GM21737 (cell line): ENCODE data around the gene ZRANB2.

Experiments
- ATAC-seq: cut with Tn5 transposase; IDR thresholded peaks from one replicate; pipeline ENCODE4 v1.9.1; 2021; ENCODE audit warnings: mild to moderate bottlenecking, moderate library complexity; ENCODE audit not compliant: unreplicated experiment

The ZRANB2 gene, protein sequence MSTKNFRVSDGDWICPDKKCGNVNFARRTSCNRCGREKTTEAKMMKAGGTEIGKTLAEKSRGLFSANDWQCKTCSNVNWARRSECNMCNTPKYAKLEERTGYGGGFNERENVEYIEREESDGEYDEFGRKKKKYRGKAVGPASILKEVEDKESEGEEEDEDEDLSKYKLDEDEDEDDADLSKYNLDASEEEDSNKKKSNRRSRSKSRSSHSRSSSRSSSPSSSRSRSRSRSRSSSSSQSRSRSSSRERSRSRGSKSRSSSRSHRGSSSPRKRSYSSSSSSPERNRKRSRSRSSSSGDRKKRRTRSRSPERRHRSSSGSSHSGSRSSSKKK

DNA sequence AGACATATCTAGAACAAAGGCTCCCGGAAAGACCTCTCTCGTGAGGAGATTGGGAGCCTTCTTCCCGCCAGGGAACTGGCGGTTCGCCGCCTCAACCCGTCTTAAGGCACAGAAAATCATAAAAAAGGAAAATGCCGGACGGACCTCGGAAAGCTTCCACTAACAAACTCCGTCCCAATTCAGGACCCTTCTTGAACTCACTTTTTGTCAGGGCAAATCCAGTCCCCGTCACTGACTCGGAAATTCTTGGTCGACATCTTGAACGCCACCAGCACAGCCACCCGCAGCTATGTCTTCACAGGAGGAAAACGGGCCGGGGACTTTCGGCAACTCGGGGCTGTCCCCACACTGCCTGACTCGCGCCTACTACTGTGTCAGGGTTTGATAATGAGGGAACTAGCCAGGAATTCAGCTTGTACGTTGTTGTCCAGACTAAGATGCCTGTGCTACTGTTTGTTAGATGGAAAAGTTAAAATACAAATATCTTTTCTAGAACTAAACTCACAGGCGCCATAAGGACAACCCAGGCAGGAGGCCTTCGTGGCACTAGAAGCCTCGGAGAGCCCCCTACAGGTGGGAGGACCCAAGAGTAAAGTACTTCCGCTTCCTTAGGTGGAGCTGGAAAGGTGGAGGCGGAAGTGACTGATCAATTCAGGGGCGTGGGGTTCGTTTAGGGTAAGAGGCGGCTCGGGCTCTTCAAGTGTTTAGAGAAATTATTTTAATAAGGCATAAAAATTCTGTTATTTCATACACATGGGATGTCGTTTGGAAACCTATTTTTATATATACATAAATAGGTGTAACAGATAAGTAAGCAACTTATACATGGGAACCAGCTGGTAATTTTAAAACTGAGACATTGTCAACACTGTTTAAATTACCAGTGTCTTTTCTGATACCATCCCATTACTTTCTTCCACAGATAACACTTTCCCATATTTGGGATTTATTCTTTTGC is at the start of gene ZRANB2:
Gene ZRANB2, minus strand, starts transcription at position 297 of the 958 bp plus-strand sequence. Its CDS starts 40 bp downstream, at position 257.
- peak; percentile 99 for ATAC-seq

DNA sequence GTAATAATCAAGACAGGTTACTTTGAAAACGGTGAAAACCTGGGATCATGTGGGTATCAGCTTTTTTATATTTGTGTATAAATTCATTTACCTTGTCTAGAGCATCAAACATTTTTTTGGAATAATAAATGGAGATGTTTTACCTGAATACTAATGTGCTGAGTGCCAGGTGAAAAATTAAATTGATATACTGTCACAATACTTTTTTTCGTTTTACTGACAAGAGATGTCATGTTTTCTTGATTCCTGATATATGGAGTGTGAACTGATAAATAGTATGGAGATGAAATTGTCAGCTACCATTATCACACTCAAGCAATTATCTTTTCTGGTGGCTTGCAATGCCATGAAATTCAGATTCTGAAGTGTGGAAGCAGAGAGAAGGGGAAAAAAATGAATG is 47.2 kb upstream of the ZRANB2 start:
- no peak for ATAC-seq

DNA sequence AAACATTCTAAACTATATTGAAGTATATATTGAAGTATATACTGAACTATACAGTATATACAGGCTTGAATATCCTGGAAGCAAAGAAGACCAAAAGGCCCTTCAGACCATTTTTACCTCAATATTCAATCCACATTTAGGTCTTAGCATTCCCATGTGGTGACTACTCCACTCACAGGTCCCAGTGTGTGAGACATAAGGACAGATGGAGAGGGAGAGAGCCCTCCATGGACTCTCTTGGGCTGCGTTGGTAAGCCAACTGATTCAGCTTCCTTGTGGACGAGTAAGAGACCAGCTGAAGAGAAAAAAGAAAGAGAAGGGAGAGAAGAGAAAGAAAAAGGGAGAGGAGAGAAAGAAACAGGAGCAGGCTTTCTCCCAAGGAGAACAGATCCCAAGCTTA is 37.3 kb upstream of the ZRANB2 start:
- no peak for ATAC-seq

DNA sequence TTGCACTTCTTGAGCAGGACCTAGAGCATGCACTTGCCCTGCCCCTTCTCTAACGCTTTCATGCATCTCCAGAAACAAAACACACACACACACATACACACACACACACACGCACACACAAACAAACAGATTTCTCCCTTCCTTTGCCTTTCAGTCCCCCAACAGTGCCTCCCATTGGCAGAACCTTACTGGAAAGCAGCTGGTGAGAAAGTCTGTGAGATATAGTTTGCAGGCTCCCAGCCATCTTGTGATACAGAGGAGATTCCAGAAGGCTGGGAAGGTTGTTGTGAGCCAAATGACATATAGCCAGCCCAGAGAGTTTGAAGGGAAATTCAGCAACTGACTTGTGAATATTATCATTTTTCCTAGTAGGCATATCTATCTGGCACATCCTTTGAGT is 35.9 kb upstream of the ZRANB2 start:
- no peak for ATAC-seq

DNA sequence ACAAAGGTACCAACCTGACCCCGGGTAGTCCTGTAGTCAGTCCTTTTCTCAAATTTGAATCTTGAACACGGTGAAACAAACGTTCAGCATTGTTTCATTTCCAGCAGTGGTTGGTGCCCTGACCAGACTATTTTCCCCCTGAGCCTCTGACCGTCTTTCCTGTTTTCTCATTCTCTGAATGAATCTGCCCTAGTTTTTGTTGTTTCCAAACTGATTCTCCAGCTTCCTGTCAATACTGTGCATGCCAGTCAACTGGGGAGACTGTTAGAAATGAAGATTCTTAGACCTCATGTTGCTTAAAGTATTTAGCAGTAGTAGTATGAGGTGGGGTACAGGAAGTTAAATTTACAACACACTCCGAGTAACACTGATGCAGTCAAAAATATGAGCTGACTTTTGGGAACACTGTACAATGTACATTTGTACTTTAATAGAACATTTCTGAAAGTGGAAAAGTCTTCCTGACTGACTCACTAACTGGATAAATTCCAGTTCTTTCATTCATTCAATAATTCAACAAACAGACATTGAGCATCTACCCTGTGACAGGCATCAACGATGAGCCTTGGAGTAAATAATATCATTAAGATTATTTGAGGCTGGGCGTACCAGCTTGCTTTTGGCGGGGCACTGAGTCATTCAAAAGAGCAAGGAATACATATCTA is 26.0 kb upstream of the ZRANB2 start:
- no peak for ATAC-seq

DNA sequence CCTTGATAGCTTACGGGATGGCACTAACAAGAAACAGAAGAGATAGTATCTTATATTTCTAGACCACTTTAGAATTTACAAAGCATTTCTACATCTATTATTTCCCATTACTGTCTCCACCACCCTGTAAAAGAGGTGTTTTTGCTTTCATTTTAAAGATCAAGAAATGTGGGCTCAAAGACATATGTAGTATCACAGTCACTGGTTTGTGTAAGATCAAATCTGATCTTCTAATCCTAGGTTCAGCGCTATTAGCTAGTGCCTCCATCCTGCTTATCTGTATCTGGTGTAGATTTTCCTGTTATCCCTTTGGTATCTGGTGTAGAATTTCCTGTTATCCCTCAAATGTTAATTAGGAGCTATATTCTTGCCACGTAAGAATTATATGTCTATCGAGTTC is 23.6 kb upstream of the ZRANB2 start:
- no peak for ATAC-seq

DNA sequence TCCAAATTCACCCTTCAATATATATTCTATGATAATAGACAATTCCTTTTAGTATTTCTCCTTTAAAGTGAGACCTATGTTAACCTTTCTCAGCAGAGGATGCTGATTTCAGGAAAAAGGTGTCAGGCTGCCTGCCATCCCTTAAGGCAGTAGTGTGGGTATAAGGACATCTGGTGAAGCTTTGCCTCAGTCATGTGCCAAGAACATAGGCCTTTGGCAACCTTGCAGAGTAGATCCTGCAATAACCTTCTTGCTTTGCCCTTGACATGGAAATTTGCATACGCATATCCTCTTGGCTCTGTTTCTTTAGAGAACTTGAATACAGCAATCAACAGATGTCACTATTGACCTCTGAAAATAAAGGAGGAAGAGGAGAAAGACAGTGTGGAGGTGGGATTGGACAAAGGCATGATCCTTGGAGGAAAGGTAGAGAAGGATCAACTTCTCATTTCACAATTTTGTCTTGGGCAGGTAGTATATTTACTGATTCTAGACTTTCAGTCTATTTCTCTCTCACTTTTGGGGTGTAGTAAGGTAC is 21.1 kb upstream of the ZRANB2 start:
- ATAC-seq = no peak

DNA sequence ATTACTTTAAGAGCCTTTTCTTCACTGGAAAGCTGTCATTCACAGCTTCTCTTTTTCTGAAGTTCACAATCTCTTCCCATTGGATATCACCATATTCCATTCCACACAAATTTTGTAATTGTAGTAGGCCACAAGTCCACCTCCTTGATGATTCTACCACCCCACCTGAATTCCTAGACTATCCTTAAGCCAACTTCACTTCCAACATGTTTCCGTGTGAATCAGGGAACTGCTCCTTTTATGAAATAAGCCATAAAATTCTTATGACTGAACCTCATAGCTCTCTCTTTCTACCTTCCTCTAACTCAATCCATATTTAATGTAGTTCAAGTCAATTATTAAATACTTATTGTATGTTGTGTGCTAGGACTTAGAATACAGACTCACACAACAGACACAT is 16.6 kb upstream of the ZRANB2 start:
- ATAC-seq = no peak

DNA sequence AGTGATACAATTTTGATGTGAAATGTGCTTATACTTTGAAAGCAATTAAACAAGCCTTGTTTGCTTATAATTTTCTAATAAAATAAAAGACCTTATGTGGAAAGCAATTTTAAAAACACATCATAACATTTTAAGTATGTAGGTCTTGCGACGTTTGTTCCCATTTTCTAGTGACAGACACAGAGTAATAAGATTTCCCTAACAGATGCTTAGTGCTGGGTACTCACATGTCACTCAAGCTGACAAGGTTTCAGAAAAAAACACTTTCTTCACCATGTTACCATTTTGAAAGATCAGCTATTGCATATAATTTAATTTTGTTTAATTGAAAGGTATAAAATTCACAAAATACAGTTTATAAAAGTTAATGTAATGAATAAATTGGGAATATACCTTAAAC is 14.1 kb upstream of the ZRANB2 start:
- no peak for ATAC-seq

DNA sequence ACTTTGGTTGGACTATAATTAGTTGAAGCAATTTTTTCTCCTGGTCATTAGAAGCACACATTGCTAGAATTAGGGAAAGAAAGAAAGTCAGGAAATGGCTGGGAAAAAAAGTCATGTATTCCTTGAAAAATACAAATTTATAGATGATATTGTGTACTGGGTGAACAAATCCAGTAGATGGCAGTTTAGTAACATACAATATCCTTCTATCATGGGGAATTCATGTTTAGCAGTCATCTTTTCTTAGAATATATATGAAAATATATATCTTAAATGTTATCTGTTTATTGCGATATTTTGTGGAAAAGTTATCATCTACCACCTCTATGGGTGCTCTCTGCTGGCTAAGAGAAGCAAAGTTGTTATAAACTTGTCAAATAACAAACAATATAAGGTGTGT is 13.1 kb upstream of the ZRANB2 start:
- no peak for ATAC-seq

DNA sequence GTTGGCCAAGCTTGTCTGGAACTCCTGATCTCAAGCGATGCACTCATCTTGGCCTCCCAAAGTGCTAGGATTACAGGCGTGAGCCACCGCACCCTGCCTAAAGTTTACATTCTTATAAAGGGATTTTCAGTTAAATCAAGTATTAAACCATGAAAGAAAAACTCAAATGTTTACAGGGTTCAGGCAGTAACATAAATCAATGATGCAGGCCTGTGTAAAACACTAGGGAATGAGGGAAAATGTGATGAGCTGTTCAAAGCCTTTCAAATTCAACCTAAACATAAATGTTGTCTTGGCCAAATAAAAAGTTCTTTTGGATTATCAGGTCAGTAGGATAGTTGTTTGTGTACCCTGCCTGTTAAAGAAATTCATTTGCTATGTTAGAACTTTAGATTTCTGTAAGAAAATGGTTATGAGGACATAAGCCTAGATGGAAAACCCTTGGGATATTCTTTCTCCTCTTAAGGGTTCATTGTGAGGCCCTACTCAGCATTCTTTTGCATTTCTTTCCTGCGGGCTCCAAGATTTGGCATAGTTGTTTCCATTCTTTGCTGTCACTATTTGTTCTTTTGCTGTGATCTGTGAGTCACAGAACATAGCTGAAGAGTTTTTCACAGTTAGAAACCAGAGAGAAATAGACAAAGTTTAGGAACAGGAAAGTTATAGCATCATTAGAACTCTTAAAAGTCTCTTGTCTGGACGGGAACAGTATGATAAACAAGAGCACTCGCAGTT is 8.9 kb upstream of the ZRANB2 start:
- ATAC-seq = no peak

DNA sequence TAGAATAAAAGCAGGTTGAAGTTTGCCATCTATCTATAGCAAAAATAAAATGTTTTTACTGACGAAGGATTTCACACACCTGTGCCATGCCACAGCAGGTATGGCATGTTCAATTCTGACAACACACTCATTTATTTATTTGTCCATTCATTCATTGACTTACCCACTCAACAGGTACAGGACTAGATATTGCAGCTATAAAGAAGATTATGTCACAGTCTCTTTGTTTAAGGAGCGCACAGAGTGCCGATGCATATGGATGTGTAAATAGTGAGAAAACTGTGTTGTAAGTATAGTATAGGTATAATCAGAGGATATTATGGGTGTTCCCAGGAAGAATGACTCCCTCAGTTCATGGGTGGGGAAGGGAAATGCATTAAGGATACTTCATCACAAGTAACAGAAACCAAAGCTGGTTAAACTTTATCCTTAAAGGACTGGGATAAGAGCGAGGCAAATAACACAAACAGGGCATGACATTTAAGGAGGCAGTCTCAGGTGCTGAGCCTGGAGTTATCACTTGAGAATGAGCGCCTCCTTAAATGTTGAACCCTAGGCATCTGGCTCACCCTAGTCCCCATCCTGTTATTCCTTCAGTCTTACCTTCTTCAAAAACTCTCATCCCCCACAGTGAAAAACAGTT is 7.9 kb upstream of the ZRANB2 start:
- no peak for ATAC-seq

DNA sequence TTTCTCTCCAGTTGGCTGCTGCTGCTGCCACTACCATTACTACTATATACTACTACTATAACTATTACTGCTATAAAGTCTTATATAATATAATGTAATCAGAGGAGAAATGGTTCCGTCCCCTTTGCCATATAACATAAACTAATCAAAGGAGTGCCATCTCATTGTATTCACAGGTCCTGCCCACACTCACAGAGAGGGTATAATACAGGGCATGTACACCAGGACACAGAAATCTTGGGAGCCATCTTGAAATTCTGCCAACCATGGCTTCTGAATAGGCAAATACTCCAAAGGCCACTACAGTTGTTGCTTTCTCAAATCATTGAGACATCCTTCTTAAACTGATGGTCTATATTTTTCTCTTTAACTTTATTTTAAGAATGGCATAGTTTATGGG is 6.9 kb upstream of the ZRANB2 start:
- no peak for ATAC-seq

DNA sequence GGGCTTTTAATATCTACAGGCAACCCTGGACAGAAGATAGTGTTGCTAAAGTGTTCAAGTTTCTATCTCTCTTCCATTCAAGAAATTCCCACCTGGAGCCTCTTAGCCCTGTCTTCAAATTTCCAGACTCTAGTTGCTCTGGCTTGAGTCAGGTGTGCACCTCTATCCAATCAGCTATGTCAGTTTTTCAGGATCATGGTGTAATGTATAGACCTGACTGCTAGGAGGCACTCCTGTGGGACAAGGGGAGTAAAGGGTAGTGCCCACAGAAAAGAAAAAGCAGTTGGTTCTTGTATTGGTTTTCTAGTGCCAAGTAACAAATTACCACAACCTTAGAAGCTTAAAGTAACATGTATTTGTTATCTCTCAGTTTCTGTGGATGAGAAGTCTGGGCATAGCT is 6.2 kb upstream of the ZRANB2 start:
- no peak for ATAC-seq

DNA sequence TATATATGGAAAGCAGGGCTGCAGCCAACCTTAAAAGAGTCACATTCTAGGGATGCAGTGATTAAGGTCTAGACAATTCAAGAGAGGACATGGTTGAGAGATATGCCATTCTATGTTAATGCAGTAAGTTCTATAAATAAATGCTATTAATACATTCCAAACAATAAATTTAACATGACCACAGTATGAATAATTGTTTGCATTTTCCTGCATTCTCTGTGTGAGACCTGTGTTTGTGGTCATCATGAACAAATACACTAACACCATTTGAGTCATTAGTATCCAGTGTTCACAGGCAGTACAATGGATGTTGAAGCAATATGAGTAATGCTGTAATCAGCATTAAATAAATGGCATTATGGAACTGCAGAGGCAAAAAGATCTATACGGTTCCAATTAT is 5.5 kb upstream of the ZRANB2 start:
- no peak for ATAC-seq

DNA sequence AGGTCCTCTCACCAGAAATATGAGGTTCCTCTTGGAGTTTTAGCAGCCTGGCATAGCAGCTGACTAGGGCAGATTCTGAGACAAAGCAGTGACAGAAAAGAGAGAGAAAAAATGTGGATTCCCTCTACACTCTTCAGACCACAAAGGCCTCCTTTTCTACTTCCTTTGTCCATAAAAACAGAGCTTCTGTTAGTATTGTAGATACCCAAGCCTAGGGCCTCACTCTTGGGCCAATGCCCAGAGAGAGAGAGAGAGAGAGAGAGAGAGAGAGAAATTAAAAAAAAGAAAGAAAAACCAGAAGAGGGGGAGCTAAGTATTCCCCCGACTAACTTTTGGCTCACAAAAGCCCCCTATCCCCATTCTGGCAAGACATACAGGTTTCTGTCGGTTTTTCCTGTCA is 2.4 kb upstream of the ZRANB2 start:
- no peak for ATAC-seq

DNA sequence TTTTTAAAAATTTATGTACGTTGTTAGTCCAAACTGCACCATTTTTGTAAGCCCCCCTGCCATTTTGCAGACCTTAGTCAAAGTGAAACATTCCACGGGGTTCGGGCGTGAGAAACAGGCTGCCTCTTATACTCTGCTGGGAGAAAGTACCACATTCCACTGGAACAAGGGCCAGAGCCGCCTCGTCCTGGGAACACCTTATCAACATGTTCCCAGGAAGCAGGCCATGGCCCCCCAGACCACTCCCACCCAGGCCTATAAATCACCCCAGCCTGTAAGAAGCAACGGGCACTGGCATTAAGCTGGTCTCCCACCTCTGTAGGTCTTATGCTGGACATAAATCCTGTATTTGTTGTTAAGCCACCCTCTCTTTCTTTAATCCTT is 854 bp upstream of the ZRANB2 start:
- ATAC-seq = no peak

DNA sequence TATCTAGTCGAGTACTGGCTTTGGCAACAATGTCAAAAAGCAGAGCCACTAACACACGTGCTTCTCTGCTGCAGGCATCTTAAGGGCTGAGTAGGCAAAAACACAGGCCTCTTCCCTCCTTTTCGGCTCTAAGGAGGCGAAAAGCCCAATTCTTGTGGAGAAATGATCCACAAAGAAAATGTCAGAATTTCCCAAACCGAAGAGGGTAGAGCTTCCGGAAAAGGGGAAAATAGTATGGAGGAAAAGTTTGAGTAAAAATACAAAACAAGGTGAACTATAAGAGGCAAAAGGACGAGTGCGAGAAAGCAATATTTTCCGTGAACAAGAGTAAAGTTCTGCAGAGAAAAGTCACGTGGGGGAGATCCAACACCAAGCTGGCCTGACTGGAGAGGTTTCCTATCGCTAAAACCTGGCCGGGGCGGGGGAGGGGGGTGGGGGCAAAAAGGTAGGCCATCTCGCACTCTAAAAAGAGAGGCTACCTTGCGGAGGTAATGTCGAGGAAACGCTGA is 551 bp downstream of the ZRANB2 start:
- peak; percentile 11 for ATAC-seq

DNA sequence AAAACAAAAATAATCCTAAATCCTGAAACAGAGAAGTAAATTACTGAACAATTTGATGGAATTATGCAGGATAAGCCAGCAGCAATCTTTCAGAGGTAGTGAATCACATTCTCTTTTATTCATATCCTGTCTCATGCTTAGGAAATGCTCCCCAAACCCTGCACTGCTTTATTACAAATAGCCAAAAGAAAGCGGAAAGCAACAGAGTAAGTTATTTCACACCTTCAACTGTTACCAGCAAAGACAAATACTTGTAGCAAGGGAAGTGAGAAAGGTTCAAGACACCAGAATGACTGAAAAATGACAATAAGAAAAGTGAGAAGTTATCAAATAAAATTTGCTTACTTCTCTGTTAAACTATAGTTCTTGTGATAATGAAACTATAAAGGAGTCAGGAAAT is 6.2 kb downstream of the ZRANB2 start:
- ATAC-seq = no peak

DNA sequence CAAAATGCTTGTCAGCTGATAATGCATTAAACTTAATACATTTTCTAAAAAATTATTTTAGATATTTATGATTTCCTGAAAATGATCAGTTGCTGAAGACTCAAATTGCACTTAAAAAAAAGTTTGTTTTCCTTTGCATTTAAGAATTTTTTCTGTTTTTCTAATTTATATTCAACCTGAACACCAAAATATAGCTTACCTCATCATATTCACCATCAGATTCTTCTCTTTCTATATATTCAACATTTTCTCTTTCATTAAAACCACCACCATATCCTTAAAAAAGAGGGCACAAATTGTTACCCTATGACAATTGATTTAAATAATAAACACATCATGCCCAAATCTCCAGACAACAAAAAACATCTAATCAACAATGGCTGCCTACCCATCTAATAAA is 8.6 kb downstream of the ZRANB2 start:
- no peak for ATAC-seq
